ENCODE data around the gene FFAR4.

FFAR4 gene

DNA sequence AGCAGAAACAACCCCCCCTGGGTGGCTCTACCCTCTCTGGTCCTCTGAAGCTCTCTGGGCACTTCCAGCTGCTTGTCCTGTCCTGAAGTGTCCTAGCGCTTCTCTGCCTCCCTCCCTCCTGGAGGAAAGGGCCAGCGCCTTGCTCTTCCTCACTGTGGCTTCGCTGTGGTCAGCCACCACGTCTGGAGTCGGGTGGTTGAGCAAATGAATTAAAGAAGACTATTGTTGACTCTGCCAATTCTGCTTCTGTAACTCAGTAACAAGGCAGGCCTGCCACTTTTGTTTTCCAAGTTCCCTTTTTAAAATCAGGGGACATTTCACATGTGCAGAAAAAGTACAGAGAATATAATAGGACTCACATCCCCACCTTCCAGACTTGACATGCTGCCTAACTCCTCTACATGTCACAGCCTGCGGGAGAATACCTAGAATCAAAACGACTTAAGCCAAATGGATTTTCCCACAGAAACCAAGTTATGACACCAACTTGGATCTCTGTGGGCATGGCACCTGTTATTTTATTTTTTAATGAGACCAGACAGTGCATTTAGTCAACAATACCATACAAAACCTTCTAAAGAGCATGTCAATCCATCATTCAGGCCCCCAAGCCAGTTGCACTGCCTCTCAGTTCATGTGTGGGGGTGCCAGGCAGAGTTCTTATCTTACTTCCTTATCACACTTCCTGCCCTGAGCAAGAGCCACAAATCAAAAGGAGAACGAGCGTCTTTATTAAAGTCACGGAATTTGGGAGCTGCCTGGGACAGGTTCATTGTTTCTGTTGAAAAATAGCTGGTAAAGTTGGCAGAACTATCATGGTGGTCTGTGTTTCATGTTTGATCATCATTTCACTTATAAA lies 6.8 kb downstream of the FFAR4 start:
- DNase-seq: no peak

DNA sequence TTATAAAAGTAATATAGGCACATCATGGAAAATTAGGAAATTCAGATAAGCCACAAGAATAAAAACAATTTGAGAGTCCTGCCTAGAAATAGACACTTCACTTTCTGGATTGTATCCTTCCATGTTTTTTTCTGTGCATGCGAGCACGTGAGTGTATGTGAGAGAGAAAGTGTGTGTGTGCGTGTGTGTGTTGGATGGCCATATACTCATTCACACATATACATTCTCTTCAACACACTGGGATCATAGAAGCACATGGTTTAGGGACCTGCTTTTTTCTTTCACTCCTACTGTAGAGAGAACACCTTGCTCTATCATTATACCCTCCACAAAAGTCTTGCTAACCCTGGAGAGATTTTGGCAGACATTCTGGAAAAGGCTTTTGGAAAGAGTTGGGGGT lies 7.5 kb downstream of the FFAR4 start:
- DNase-seq: no peak

DNA sequence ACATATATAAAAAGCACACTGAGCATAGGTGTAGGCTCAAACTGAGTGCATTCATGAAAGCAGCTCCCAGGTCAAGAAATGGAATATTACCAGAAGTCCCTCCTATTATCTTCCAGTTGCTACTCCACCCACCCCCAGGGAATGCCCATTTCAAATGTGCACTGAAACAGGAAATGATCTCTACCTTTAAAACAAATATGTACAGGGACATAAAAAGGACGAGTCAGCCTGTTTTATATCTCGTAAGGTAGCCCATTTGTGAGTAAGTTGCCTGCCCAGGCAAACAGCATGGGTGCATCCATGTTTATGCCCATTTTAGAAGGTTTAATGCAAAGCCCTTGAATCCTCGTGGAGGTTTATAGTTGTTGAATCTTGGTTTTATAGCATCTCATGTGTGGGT lies 10.4 kb downstream of the FFAR4 start:
- no peak for DNase-seq

DNA sequence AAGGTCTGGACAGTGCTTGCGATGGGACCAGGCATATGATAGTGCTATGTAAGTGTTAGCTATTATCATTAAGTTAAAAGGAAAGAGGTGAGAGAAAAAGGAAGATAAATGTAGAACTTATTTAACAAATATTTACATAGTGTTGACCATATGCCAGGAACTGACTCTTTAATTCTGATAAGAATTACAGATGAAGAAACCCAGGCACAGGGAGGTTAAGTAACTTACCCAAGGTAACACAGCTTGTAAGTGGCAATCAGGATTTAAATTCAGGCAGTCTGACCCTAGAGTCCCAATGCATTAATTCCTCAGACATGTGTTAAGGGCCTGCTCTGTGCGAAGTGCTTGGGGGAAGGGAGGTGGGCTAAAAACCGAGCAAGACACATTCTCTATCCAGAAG lies 11.1 kb downstream of the FFAR4 start:
- no peak for DNase-seq

DNA sequence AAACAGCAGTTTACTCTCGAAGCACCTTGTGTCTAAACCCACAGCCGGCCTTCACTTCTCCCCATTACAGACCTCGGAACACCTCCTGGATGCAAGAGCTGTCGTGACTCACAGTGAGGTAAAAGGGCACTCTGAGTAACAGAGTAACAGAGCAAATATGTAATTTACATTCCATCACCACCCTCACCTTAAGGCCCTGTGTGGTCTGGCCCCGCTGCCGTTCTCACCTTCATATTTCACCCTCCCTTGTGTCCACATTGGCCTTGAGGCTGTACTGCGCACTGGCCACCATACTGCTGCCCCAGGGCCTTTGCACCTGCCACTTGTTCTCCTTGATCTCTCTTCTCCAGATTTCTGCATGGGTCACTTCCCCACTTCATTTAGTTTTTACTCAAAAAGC lies 12.6 kb downstream of the FFAR4 start:
- no peak for DNase-seq

DNA sequence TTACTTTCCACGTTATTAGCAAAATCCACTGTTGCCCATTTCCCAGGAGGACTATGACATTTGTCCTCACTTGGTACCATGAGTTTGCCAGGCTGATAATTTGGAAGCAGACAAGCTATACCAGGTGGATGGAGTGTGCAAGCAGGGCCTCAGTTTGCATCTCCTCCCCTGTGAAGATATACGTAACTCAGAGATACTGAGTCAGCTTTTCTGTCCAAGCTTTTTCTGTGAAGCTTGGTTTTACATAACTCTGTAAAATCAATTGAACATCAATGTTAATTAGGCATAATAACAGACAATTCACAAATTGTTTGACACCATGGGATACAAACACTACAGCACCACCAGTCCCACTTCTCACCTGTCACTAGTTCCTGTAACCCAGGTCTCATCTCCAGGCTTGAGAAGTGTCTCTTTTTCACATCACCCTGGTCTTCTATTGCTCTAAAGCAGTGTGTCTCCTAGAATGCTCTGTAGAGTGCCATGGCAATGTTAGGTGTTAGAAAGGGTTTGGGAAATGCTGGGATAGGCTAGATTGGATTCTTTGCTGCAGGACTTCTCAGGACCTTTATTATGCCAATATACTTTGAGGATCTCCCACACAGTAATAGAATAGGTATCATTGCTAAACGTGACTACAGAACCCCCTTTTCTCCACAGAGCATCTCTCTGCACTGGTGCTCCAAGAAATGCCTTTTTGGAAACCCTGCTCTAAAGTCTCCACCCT lies 13.7 kb downstream of the FFAR4 start:
- DNase-seq: no peak

DNA sequence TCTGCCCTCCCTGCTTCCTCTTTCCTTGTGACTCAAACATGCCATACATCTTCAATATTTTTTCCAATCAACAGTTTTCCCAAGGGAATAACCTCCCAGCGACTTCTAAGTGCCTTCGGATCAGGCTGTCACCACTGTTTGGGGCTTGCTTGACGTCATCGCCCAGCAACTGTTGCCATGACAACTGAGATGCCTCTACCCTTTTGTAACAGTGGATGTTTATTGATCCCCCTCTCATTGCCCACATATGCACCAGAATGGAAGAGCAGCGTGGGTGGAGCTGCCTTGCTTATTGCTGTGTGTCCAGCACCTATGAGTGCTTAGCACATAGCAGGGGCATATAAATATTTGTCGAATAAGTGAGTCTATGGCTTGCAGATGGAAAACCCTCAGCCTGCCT lies 14.4 kb downstream of the FFAR4 start:
- DNase-seq: no peak

DNA sequence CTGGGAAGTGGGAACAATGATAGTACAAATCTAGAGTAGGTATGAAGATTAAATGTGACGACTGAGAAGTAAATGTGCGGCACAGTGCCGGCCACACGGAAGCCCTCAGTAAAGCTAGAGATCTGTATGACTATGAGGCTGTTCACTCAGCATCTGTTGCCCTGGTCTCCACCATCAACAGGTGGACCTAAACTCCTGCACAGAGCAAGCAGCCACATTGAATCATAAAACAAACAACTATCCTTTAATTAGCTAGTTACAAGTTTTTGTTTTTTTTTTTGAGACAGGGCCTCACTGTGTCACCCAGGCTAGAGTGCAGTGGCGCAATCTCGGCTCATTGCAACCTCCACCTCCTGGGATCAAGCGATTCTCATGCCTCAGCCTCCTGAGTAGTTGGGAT lies 18.0 kb downstream of the FFAR4 start:
- DNase-seq: no peak

DNA sequence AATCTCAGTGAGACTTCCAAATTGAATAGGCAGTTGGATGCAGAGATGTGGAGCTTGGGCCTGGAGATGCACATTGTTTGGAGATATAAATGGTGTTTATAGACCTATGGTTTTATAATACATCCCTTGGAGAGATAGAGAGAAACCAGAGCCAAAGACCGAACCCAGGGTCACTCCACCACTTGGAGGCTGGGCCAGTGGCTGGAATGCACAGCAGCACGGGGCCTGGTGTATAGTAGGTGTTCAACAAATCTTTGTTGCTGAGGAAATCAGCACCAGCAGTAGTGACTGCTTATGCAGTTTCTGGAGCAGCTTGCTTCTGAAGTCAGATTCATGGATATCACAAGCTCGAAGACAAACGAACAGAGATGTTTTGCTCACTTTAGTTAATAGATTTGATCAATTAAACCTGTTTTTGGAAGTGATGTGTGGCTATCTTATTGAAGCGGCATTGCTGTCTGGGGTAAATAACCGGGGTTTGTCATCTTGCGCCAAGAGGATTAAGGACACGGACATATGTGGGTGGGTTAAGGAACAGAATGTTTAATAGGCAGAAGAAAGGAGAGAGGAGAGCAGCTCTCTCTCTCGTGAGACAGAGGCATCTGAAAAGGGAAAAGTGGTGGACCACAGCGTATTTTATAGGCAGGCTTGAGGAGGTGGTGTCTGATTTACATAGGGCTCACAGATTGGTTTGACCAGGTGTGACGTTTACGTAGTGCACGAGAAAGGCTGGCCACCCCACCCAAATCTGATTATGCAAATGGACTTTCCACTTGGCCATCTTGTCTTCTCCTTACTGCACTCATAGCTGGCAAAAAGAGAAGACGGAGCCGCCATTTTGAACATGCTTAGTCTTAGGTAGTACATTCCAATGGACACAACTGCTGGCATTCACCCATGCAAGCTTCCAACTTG lies 23.4 kb downstream of the FFAR4 start:
- no peak for DNase-seq

DNA sequence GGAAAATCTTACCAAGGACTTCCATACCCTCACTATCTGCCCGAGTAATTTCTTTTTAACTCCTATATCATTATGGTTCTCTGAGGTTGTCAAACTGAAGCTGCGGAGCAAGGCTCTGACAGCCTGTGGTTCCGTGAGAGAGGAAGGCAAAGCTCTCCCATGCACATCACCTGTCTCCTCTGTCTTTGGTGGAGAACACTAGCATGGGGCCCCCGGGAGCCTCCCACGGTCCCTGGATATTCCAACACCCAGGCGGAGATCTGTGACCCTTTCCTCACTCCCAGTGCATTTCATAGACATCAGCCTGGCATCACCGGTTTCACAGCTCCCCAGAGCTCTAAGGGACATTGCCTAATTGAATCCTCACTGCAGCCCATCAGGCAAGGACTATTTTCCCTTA lies 24.2 kb downstream of the FFAR4 start:
- no peak for DNase-seq

DNA sequence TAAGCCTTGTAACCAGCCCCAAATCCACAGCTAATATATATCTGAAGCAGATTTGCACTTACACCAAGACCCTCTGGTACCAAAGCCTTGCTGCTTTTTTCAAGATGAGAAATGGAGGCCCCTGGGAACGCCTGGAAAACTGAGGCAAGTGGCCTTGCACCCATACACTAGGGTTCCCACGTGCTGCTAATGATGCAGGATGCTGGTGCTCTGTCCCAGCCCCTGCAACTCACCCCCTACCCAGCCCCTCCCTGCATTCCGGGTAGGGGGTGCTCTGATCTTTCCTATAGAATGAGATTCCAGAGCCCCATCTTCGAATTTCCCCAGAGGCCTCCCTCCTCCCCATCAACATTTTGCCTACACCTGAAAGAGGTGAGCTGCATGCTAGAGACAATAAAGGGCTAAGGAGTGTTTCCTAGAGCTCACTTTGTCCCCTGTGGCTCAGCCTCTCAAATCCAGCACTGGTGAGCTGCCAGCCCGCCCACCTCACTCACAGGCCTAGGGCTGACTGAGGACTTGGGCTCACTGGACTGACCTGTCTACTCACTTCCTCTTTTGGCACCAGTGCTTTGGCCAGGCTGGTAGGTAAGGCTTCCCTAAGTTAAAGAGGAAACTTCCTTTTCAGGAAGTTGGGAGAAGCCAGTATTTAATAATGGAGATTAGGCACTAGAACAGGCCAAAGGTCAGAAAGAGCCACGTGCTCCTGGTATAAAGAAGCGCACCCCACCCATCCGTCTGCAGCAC lies 24.8 kb downstream of the FFAR4 start:
- DNase-seq: no peak

DNA sequence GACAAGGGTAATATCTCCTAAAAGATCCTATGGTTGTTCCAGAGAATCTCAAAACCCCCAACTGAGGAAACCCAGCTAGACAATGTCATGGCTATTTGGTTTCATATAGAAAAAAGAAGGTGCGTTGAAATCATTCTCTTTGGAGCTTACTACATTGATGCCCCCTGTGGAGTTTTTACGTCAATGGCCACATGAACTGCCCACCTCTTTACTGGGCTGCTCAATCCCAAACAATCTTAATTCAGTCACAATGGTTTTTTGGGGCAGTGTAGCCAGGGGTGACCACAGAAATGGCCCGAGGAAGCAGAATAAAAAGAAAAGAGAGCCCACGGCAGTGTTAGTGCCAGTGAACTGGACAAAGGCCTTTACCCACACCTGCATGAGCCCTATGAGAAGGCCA lies 26.8 kb downstream of the FFAR4 start:
- DNase-seq: no peak

DNA sequence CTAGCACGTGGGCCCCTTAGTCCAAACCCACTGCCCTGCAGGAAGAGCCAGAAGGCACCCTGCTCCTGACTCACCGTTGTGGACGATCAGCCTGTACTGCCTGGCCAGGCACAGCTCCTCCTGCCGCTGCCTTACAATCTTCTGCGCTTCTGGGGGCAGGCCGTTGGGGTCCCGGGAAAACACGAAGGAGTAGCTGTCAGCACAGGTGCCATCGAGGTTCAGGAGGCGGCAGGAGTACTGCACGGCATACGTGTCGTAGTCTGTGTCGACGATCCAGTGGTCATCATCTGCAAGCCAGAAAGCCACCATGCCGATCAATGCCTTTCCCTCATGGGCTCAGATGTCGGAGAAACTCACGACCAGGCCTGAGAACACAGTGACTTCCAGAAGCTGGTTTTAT lies 27.3 kb downstream of the FFAR4 start:
- no peak for DNase-seq

DNA sequence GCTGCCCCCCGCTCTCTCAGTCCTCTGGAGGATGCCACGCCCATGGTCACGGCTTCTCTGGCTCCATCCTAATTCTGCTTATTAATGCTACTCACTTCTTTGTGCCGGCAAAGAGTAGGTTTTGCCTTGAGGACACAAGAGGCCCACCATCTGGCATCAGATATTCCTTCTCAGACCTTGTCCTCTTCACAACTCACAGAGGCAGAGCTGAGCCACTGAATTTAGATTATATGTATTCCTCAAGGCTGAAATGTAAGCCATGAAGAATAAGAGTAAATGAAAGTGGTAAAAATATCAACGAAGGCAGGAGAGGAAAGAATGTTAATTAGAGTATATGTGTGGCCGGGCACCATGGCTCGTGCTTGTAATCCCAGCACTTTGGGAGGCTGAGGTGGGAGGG lies 28.1 kb downstream of the FFAR4 start:
- DNase-seq: no peak

DNA sequence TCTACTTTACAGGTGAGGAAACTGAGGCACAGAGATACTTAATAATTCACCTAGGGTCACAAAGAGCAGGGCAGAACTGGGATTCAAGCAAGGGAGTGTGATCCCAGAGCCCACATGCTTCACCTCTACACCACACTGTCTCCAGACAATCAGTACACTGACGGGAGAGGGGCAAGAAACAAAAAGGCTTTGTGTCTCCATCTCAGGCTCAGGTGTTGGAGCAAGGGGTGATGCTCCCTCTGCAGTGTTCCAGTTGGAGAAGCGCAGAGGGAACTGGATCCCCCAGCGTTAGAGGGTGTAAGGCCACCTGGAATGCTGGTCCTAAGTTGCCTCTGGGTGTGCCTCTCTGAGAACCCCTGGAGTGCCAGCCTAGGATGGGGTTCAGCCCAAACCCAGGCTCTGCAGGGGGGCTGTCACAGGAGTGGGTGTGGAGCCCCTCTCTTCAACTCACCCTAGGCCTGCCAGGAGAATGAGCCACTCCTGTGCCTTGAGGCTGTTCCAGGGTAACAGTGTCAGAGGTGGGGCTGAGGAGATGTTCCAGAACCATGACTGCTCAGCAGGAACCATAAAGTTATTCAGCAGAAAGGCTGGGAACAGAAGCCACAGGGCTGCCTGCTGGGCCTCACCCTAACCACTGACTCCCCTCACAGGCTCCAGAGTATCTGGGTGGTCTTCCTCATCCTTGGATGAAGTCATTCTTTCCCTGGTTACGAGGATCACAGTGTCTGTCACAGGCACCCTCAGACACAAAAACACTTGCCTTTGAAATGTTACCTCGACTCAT lies 29.1 kb downstream of the FFAR4 start:
- DNase-seq: no peak

DNA sequence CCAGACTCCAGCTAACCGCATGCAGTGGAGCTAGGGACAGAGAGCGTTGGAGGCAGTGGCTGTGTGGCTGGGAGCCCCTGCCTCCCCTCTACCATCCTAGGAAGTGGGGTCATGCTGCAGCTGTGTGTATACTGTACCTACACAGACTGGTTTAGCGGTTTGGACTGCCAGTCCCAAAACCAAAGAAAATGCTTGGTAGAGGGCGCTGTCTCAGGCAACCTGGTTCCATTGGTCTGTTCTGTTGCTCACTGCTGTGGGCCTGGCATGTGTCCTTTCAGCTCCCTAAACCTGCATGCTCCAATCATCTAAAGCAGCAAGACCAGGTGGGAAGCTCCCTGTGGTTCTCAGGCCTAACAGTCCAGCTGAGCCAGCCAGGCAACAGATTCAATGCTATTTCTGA lies 30.1 kb downstream of the FFAR4 start:
- no peak for DNase-seq

DNA sequence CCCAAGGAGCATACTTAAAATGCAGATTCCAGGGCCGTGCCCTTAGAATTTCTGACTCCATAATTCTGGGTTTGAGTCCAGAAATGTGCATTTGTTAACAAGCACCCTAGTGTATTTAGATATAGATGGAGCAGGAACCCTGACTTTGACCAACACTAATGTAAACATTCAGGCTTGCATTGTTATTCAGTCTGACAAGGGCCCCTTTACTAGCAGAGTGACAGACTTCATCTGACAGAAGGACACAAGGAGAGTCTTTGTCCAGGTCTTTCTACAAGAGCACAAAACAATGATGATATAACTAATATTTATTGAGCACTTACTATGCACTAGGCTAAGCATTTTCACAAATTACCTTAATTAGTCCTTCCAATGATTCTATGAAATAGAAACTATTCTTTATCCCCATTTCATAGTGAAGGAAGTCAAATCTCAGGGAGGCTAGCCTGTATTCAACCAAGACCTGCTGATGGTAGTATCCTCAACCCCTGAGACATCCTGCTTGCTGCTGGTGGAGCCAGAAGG lies 30.7 kb downstream of the FFAR4 start:
- DNase-seq: no peak

DNA sequence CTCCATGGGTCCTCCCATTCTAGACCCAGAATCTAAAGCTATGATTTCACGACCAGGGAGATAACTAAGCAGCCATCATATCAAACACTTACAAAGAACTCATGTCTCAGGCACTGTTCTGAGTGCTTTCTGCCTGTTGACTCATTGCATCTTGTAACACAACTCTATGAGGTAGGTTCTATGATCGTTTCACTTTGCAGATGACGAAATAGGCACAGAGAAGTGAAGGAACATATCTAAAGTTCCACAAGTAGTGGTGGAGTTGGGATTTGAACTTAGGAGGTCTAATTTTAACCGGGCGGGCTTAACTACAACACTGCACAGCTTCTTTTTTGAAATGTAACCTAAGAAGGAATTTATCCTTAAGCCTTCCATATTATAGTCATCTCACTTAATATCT lies 31.7 kb downstream of the FFAR4 start:
- no peak for DNase-seq

DNA sequence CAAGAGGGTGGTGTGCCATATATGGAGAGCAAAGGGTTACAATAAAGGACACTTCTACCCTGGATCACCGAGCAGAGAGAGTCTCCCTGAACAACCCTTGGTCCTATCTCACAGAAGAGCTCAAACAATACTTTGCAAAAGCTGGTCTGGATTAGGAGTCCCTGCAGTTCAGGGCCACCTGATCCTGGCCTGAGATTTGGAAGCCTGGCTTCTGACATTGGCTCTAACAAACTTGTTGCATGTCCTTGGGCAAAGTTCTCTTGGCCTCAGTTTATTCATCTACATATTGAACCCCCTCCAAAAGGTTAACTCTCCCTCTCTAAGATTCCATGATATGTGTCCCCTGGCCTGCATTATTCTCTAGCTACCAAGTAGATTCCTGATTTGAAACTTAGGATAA lies 32.9 kb downstream of the FFAR4 start:
- no peak for DNase-seq

DNA sequence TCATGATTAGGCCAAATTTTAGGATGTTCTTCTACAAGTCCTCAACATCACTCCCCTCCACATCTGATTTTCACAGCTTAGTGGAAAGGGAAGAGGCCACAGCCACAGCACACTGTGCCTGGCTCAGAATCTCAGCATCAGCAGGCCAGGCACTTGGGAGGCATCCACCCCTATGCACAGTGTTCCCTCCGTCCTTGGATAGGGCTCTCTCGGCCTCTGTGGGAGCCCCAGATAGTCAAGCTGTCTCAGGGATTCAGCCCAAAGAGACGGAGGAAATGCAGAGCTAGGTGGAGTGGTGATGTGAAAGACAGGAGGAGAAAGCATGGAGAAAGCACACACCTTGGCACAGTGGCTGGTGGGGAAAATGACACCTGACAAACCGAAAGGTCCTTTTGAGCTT lies 33.3 kb downstream of the FFAR4 start:
- no peak for DNase-seq

DNA sequence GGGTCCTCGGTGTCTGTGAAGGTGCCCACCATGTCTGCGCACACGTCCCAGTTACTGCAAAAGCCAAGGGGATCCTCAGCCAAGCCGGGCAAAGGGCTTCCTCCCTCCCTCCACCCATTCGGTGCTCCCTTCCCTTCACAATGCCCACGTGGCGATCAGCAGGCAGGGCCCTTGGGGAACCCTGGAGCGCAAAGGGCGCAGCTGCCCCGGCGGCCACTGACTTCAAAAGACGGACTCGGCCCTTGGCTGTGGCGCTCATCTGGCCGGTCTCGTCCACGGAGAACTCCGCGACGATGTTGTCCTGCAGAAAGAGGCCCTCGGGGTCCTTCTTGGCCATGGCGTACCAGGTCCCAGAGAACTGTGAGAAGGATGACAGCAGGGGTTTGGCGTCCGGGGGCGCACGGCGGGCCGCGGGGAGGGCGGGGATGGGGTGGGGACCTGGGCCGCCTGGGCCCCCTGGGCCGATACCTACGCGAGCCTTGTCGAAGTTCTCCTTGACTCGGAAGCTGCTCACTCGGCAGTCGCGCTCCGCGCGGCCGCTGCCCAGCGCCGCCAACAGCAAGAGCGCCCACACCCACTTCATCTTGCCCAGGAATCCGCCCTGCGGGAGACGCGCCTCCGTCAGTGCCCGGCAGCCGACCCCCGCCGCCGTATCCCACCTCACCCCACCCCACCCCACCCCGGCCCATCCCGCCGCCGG lies 34.1 kb downstream of the FFAR4 start:
- no peak for DNase-seq

All from NCI-H774 (cell line).